Erythroblast (primary cell): ENCODE data around the gene CLEC11A.
"Not testable (repeated sequence)": the region's sequence is repeated elsewhere in the genome, so short reads cannot be mapped to it uniquely, and the experiment has no call there.

Experiments used
- GATA1 ChIP-seq: IDR thresholded peaks from 2 replicates; pipeline ENCODE4 v1.6.1; 2011; ENCODE audit warnings: low read depth, mild to moderate bottlenecking, control low read depth, low read length, moderate library complexity
- POLR2A ChIP-seq: IDR thresholded peaks from 2 replicates; pipeline ENCODE4 v1.6.1; 2011; ENCODE audit warnings: mild to moderate bottlenecking, low read length

DNA sequence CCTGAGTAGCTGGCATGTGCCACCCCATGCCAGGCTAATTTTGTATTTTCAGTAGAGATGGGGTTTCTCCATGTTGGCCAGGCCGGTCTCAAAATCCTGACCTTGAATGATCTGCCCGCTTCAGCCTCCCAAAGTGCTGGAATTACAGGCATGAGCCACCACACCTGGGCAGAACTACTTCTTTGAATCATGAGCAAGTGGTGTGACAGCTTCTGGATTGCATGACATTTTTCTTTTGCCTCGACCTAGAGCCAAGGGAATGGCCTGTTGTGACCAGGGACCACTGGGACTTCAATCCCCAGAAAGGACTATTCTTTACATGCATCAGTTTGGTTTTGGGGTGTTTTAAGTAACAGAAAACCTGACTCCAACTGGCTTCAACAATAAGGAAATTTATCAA, 49.7 kb downstream of the CLEC11A start:
- TF ChIP-seq POLR2A, GATA1: not testable (repeated sequence)
